AG04449 (cell line): Measurements from ENCODE around the gene MFAP2.

Experiments used
- CTCF ChIA-PET: fragments of 350-600 bp; formaldehyde crosslinking; extraction: SDS; loops from one replicate; lab custom pipeline; 2021; ENCODE audit warnings: antibody characterized with exemption; lab: Yijun Ruan, JAX
- POLR2A ChIA-PET: fragments of 400-600, 350-600 bp; formaldehyde crosslinking; extraction: SDS; loops from one replicate; lab custom pipeline; 2020; ENCODE audit warnings: antibody characterized with exemption, inconsistent platforms; lab: Yijun Ruan, JAX
- DNase-seq: peaks from one replicate; pipeline ENCODE4 v3.0.0-alpha.2; 2010; ENCODE audit warnings: low read depth, low spot score
- H3K4me3 ChIP-seq: 2 replicates; pipeline ENCODE4 v1.5.1; 2011; ENCODE audit warnings: low read depth, mild to moderate bottlenecking, control low read depth, low read length
- TF ChIP-seq, protein P1 (sequence below): IDR thresholded peaks from one replicate; pipeline ENCODE4 v1.5.1; 2011; ENCODE audit warnings: mild to moderate bottlenecking, moderate library complexity, low read length, control low read depth, inconsistent platforms; ENCODE audit not compliant: insufficient read depth; ENCODE audit errors: missing control alignments

The MFAP2 gene

DNA sequence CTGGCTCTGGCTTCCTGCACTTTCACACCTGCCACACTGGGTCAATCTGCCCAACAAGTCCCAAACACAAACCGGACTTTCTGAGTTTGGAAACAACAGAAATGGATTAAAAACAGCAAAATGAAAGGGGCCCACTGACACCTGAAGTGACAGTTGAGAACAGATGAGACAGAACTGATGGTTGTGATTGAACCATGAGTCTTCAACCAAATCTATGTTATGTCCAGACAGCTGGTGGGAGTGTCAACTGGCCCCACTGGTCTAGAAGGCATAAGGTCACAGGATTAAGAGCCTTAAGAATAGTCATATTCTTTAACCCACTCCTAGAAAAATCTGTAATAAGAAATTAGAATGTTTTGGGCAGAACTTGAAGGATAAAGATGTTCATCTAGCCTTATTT, 44.3 kb upstream of the MFAP2 start:
- POLR2A ChIA-PET = no interaction called here
- CTCF ChIA-PET = interaction anchor here (0.9 to 5.5 kb wide), 3 partner anchors 14 to 61 kb away, joined by 3 to 31 read pairs (median 3); no protein-coding TSS in a partner anchor
- TF ChIP-seq, protein P1, sequence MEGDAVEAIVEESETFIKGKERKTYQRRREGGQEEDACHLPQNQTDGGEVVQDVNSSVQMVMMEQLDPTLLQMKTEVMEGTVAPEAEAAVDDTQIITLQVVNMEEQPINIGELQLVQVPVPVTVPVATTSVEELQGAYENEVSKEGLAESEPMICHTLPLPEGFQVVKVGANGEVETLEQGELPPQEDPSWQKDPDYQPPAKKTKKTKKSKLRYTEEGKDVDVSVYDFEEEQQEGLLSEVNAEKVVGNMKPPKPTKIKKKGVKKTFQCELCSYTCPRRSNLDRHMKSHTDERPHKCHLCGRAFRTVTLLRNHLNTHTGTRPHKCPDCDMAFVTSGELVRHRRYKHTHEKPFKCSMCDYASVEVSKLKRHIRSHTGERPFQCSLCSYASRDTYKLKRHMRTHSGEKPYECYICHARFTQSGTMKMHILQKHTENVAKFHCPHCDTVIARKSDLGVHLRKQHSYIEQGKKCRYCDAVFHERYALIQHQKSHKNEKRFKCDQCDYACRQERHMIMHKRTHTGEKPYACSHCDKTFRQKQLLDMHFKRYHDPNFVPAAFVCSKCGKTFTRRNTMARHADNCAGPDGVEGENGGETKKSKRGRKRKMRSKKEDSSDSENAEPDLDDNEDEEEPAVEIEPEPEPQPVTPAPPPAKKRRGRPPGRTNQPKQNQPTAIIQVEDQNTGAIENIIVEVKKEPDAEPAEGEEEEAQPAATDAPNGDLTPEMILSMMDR = no peak
- DNase-seq = no peak
- no peak overlapping the region for H3K4me3 ChIP-seq

DNA sequence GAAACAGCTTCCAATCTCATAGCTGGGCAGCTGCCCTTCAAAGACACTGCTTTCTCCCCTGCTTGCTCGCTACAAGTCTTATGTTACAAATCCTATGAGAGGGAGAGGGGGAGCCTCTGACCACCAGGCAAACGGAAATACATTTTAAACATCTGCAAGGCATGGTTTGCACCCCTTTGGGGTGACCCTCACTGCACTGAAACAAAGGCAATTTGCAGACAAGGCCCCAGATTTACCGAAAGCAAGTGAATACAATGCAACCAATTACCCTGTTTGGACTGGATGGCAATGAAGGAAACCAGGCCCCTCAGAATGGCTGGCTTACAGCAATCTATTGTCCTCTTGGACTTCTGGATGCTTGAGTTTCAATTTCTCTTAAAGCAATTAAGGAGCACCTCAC, 43.2 kb upstream of the MFAP2 start:
- CTCF ChIA-PET = interaction anchor here (1.1 to 5.5 kb wide), 7 partner anchors 9 to 68 kb away, joined by 3 to 31 read pairs (median 5); no protein-coding TSS in a partner anchor

DNA sequence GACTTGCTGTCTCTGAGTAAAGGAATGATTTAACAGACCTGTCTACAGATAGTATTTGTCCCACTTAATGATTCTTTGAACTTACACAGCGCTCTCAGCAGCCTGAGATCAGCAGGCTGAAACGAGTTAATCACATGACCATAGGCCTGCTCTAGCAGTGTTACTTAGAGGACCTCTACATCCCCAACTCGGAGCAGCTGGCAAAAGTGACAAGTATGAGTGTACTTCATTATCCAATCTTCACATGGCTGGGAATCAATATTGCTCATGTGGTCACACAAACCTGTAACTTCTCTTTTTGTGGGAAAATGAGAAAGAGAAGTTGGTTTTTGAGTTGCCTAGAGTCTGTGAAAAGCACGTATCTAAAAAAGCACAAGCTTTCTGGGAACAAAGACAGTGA, 42.7 kb upstream of the MFAP2 start:
- TF ChIP-seq, protein P1 = no peak
- ChIA-PET CTCF (interaction anchor here (0.6 to 5.5 kb wide), 7 partner anchors 9 to 71 kb away, joined by 3 to 31 read pairs (median 5); no protein-coding TSS in a partner anchor), POLR2A (interaction anchor here (1.1 to 1.2 kb wide), 2 partner anchors 10 kb away, joined by 3 to 4 read pairs; no protein-coding TSS in a partner anchor)
- DNase-seq = no peak
- H3K4me3 ChIP-seq = no peak overlapping the region

More for the DNA sequence above, 43.2 kb upstream of the MFAP2 start:
- H3K4me3 ChIP-seq = no peak overlapping the region
- no peak for DNase-seq
- TF ChIP-seq, protein P1 = no peak
- POLR2A ChIA-PET = interaction anchor here (1.2 kb wide), 1 partner anchor 10 kb away, joined by 4 read pairs; no protein-coding TSS in a partner anchor

DNA sequence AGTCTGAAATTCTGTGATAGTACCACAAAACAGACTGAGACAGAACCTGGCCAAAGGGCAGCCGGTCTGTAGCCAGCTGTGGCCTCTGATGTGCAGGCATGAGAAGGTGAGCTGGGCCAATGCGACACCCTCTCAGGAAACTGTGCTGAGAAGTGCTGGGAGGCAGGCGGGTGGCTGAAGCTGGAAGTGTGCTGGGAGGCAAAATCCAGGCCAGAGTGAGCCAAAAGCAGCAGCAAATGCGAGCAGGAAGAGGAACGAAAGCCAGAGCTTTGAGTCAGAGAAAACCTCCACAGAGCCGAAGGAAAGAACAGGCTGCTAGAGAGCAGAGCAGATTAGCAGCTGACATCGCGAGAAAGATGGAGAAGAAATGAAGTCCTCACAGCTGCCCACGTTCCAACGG, 41.5 kb upstream of the MFAP2 start:
- CTCF ChIA-PET = interaction anchor here (1.9 to 5.5 kb wide), 3 partner anchors 25 to 70 kb away, joined by 6 to 31 read pairs (median 7); no protein-coding TSS in a partner anchor
- DNase-seq = no peak
- TF ChIP-seq, protein P1 = no peak
- POLR2A ChIA-PET = no interaction called here
- no peak overlapping the region for H3K4me3 ChIP-seq

DNA sequence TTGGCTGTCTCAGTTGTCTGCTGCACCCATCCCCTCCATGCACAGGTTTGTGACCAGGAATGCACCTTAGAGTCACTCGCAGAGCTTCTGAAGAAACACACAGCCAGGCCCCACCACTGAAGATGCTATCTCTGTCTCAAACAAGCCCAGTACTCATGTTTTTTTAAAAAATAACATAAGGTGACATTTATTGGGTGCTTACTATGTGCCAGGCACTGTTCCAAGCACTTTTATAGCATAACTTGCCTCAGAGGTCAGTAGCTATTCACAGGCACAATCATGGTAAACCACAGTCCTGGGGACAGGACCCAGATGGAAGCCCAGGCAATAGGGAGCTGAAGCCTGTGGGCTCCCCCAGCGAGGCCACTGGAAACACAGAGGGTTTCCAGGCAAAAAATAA, 40.1 kb upstream of the MFAP2 start:
- no peak for DNase-seq
- POLR2A ChIA-PET = no interaction called here
- H3K4me3 ChIP-seq = no peak overlapping the region
- TF ChIP-seq, protein P1 = no peak
- CTCF ChIA-PET = interaction anchor here (1.9 kb wide), 1 partner anchor 69 kb away, joined by 6 read pairs; no protein-coding TSS in a partner anchor

DNA sequence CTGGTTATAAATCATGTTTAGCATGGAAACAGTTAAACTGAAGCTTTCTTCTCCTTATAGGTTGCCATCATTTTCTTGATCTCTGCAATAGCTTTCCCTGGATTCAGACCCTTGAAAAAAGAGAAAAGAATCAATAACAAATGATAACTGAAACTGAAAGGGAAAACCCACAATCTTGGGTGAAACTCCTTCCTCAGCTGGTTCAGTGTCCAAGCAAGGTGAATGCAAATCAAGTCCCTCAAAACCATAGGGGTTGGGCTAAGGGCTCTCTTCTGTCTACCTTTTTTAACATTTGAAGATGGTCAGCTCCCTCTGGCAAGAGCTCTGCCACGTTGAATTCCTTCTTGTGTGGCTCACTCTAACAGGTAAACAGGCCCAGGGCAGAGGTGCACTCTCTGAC, 38.4 kb upstream of the MFAP2 start:
- no peak for DNase-seq
- TF ChIP-seq, protein P1 = no peak
- no peak overlapping the region for H3K4me3 ChIP-seq
- CTCF ChIA-PET = interaction anchor here (0.6 to 2.5 kb wide), 4 partner anchors 10 to 67 kb away, joined by 3 to 10 read pairs (median 3); no protein-coding TSS in a partner anchor
- POLR2A ChIA-PET = no interaction called here
